ENCODE results near the gene WDFY4. TPM values are rescaled to one million over a fixed set of nuclear protein-coding genes. Genes with fewer than 3 reads are reported as not detected.

WDFY4 gene
- total and polyA plus RNA-seq, 4 donors: 0.57 to 7.1 (median 2.0) TPM

DNA sequence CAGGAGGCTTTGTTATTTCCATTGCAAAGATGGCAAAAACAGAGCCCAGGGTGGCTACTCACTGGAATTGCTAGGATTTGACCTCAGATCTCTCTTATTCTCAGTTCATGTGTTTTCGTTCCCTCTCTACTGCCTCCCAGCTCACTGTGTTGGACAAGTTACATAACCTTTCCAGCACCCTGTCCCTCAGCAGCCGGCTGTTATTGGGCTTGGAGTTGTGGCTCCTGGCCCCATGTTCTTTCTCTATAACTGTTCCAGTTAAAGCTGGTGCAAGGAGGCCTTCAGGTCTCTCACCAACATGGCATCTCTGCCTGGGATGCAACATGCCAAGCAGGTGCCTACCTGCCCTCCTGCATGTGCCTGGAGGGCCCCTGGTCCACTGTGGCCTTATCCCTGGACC, 198.2 kb downstream of the WDFY4 start:
- DNase-seq (ENCODE audit: low spot score): no peak
- Histone ChIP-seq H3K9ac (ENCODE audit: low read depth in 1 of 2, low read length in 2 of 2) (no peak overlapping the region), H3K4me1 (ENCODE audit: control insufficient read depth in 4 of 4, insufficient read depth in 4 of 4, low read length in 3 of 4) (no peaks in the 10 kb centered on the region), H3K36me3 (ENCODE audit: control insufficient read depth in 4 of 4, insufficient read depth in 3 of 4, low read depth in 1 of 4, low read length in 3 of 4) (no peaks in the 10 kb centered on the region), H3K4me3 (ENCODE audit: low read depth in 1 of 3, low read length in 3 of 3) (no peak overlapping the region), H3K9me3 (ENCODE audit: control insufficient read depth in 4 of 4, low read length in 3 of 4) (no peaks in the 10 kb centered on the region), H3K27ac (ENCODE audit: low read depth in 1 of 2, low read length in 2 of 2) (no peak overlapping the region), H3K27me3 (ENCODE audit: control insufficient read depth in 4 of 4, insufficient read depth in 4 of 4, low read length in 3 of 4) (no peaks in the 10 kb centered on the region)
- 91% methylated on average over 2 of the region's 2 CpGs for WGBS
- TF ChIP-seq JUND (IDR thresholded peaks at IDR 0.05) (no peak), SP1 (IDR thresholded peaks at IDR 0.05) (no peak), EGR1 (IDR thresholded peaks at IDR 0.05; ENCODE audit: low read depth in 2 of 2) (no peak), GABPA (IDR thresholded peaks at IDR 0.05 in 1 of 2, conservative IDR thresholded peaks at IDR 0.05 in 1 of 2) (no peak), RAD21 (IDR thresholded peaks at IDR 0.05) (no peak), FOXA2 (IDR thresholded peaks at IDR 0.05) (no peak), TAF1 (conservative IDR thresholded peaks at IDR 0.05) (no peak), NR2F2 (IDR thresholded peaks at IDR 0.05) (no peak)
- TF ChIP-seq, protein P1, sequence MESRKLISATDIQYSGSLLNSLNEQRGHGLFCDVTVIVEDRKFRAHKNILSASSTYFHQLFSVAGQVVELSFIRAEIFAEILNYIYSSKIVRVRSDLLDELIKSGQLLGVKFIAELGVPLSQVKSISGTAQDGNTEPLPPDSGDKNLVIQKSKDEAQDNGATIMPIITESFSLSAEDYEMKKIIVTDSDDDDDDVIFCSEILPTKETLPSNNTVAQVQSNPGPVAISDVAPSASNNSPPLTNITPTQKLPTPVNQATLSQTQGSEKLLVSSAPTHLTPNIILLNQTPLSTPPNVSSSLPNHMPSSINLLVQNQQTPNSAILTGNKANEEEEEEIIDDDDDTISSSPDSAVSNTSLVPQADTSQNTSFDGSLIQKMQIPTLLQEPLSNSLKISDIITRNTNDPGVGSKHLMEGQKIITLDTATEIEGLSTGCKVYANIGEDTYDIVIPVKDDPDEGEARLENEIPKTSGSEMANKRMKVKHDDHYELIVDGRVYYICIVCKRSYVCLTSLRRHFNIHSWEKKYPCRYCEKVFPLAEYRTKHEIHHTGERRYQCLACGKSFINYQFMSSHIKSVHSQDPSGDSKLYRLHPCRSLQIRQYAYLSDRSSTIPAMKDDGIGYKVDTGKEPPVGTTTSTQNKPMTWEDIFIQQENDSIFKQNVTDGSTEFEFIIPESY (IDR thresholded peaks at IDR 0.05): no peak
- TF ChIP-seq, protein P2, sequence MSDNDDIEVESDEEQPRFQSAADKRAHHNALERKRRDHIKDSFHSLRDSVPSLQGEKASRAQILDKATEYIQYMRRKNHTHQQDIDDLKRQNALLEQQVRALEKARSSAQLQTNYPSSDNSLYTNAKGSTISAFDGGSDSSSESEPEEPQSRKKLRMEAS (IDR thresholded peaks at IDR 0.05): no peak
- TF ChIP-seq, protein P3, sequence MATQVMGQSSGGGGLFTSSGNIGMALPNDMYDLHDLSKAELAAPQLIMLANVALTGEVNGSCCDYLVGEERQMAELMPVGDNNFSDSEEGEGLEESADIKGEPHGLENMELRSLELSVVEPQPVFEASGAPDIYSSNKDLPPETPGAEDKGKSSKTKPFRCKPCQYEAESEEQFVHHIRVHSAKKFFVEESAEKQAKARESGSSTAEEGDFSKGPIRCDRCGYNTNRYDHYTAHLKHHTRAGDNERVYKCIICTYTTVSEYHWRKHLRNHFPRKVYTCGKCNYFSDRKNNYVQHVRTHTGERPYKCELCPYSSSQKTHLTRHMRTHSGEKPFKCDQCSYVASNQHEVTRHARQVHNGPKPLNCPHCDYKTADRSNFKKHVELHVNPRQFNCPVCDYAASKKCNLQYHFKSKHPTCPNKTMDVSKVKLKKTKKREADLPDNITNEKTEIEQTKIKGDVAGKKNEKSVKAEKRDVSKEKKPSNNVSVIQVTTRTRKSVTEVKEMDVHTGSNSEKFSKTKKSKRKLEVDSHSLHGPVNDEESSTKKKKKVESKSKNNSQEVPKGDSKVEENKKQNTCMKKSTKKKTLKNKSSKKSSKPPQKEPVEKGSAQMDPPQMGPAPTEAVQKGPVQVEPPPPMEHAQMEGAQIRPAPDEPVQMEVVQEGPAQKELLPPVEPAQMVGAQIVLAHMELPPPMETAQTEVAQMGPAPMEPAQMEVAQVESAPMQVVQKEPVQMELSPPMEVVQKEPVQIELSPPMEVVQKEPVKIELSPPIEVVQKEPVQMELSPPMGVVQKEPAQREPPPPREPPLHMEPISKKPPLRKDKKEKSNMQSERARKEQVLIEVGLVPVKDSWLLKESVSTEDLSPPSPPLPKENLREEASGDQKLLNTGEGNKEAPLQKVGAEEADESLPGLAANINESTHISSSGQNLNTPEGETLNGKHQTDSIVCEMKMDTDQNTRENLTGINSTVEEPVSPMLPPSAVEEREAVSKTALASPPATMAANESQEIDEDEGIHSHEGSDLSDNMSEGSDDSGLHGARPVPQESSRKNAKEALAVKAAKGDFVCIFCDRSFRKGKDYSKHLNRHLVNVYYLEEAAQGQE (IDR thresholded peaks at IDR 0.05): no peak
- TF ChIP-seq, protein P4, sequence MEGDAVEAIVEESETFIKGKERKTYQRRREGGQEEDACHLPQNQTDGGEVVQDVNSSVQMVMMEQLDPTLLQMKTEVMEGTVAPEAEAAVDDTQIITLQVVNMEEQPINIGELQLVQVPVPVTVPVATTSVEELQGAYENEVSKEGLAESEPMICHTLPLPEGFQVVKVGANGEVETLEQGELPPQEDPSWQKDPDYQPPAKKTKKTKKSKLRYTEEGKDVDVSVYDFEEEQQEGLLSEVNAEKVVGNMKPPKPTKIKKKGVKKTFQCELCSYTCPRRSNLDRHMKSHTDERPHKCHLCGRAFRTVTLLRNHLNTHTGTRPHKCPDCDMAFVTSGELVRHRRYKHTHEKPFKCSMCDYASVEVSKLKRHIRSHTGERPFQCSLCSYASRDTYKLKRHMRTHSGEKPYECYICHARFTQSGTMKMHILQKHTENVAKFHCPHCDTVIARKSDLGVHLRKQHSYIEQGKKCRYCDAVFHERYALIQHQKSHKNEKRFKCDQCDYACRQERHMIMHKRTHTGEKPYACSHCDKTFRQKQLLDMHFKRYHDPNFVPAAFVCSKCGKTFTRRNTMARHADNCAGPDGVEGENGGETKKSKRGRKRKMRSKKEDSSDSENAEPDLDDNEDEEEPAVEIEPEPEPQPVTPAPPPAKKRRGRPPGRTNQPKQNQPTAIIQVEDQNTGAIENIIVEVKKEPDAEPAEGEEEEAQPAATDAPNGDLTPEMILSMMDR (IDR thresholded peaks at IDR 0.05; ENCODE audit: low read depth, low read length, missing input control): no peak

DNA sequence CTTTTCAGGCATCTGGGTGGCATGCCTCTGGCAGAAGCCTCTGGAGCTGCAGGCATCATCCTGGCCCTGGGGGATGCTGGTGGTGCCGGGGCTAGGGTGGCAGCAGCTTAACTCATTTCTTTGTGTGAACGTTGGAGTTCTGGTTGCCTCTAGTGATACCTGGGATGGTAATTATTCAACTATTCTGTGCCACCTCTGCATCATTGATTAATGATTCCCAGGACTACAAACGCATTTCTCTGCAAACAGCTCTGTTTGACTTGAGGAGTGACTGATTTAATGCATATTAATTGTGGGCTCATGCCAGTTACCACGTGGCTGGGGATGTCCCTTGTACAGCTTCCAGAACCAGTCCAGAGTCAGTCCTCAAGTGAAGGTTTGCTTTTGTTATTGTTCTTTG, 199.0 kb downstream of the WDFY4 start:
- Histone ChIP-seq H3K4me1 (ENCODE audit: control insufficient read depth in 4 of 4, insufficient read depth in 4 of 4, low read length in 3 of 4) (no peaks in the 10 kb centered on the region), H3K27me3 (ENCODE audit: control insufficient read depth in 4 of 4, insufficient read depth in 4 of 4, low read length in 3 of 4) (no peaks in the 10 kb centered on the region), H3K27ac (ENCODE audit: low read depth in 1 of 2, low read length in 2 of 2) (no peak overlapping the region), H3K4me3 (ENCODE audit: low read depth in 1 of 3, low read length in 3 of 3) (no peak overlapping the region), H3K9me3 (ENCODE audit: control insufficient read depth in 4 of 4, low read length in 3 of 4) (no peaks in the 10 kb centered on the region), H3K9ac (ENCODE audit: low read depth in 1 of 2, low read length in 2 of 2) (no peak overlapping the region), H3K36me3 (ENCODE audit: control insufficient read depth in 4 of 4, insufficient read depth in 3 of 4, low read depth in 1 of 4, low read length in 3 of 4) (no peaks in the 10 kb centered on the region)
- no peak for DNase-seq (ENCODE audit: low spot score)
- WGBS: 58% methylated on average over 4 of the region's 4 CpGs
- TF ChIP-seq, protein P5, sequence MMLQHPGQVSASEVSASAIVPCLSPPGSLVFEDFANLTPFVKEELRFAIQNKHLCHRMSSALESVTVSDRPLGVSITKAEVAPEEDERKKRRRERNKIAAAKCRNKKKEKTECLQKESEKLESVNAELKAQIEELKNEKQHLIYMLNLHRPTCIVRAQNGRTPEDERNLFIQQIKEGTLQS (IDR thresholded peaks at IDR 0.05): no peak
- TF ChIP-seq, protein P1 (IDR thresholded peaks at IDR 0.05): no peak
- TF ChIP-seq TAF1 (conservative IDR thresholded peaks at IDR 0.05): no peak
- TF ChIP-seq NR2F2 (IDR thresholded peaks at IDR 0.05): no peak
- TF ChIP-seq, protein P3 (IDR thresholded peaks at IDR 0.05): no peak
- TF ChIP-seq GABPA (IDR thresholded peaks at IDR 0.05 in 1 of 2, conservative IDR thresholded peaks at IDR 0.05 in 1 of 2): no peak
- TF ChIP-seq RXRA (IDR thresholded peaks at IDR 0.05): no peak

Data from liver (tissue), 9 donors.